Upper lobe of right lung (tissue), 1 donor: ENCODE data around the gene TKTL2. TPM values are rescaled to one million over a fixed set of nuclear protein-coding genes. Genes with fewer than 3 reads are reported as not detected.

Experiments used
- ATAC-seq: fragments of 200-7000 bp; cut with Tn5 transposase; one replicate; pipeline ENCODE4 v1.9.1; 2020; ENCODE audit warnings: mild to moderate bottlenecking, moderate library complexity
- DNase-seq: peaks from one replicate; pipeline ENCODE4 v3.0.0-alpha.2; 2020
- H3K27ac ChIP-seq: fragments of 200-600 bp; one replicate; pipeline ENCODE4 v1.8.0; 2022
- H3K27me3 ChIP-seq: fragments of 200-600 bp; one replicate; pipeline ENCODE4 v1.8.0; 2022; ENCODE audit warnings: mild to moderate bottlenecking
- H3K36me3 ChIP-seq: fragments of 200-600 bp; one replicate; pipeline ENCODE4 v1.8.0; 2022
- H3K4me1 ChIP-seq: fragments of 200-600 bp; one replicate; pipeline ENCODE4 v1.8.0; 2022
- H3K4me3 ChIP-seq: fragments of 200-600 bp; one replicate; pipeline ENCODE4 v1.8.0; 2022; ENCODE audit warnings: mild to moderate bottlenecking
- H3K9me3 ChIP-seq: fragments of 200-600 bp; one replicate; pipeline ENCODE4 v1.8.0; 2022
- intact Hi-C: fragments of 100-400 bp; cut with DNase I; formaldehyde crosslinking; loops from one replicate; pipeline ENCODE4 v1.11.0; 2022
- total RNA-seq: library from RNA; stranded (reverse); fragmentation: NEBNext Ultra II Directional; extraction: Animal tissue kit (Norgen Biotek cat#: 25700); gene quantifications from one replicate; pipeline ENCODE4 v1.2.1, GENCODE V29; 2021
- TF ChIP-seq, protein P1 (sequence below): fragments of 200-600 bp; IDR thresholded peaks from one replicate; pipeline ENCODE4 v1.8.0; 2022; ENCODE audit warnings: antibody characterized with exemption
- donor health status: DM: no; HTN: yes; CAD: no; lungs with severe emphysema.

The TKTL2 gene
- total RNA-seq, 1 donor from 2014 or later = not detected

GRCh38 chr4:163440040-163440439 is 33.5 kb downstream of the TKTL2 start:
- H3K4me3 ChIP-seq = no peak overlapping the region
- TF ChIP-seq, protein P1, sequence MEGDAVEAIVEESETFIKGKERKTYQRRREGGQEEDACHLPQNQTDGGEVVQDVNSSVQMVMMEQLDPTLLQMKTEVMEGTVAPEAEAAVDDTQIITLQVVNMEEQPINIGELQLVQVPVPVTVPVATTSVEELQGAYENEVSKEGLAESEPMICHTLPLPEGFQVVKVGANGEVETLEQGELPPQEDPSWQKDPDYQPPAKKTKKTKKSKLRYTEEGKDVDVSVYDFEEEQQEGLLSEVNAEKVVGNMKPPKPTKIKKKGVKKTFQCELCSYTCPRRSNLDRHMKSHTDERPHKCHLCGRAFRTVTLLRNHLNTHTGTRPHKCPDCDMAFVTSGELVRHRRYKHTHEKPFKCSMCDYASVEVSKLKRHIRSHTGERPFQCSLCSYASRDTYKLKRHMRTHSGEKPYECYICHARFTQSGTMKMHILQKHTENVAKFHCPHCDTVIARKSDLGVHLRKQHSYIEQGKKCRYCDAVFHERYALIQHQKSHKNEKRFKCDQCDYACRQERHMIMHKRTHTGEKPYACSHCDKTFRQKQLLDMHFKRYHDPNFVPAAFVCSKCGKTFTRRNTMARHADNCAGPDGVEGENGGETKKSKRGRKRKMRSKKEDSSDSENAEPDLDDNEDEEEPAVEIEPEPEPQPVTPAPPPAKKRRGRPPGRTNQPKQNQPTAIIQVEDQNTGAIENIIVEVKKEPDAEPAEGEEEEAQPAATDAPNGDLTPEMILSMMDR = no peak
- ATAC-seq = no peak
- no peaks in the 10 kb centered on the region for H3K27me3 ChIP-seq
- no peaks in the 10 kb centered on the region for H3K9me3 ChIP-seq
- H3K27ac ChIP-seq = no peak overlapping the region
- intact Hi-C loops = no loop called here
- no peak for DNase-seq
- no peaks in the 10 kb centered on the region for H3K4me1 ChIP-seq
- no peaks in the 10 kb centered on the region for H3K36me3 ChIP-seq

Other genes starting within 250 kb of the TKTL2 start
- 4.6 TPM for gene NPY1R, start 141.2 kb downstream of the TKTL2 start, total RNA-seq
- gene NPY5R, start 129.9 kb downstream of the TKTL2 start, total RNA-seq = 0.38 TPM
- gene TMA16, start 20.9 kb upstream of the TKTL2 start, total RNA-seq = 18.8 TPM